ENCODE results near the gene HUS1B.

Gene HUS1B

GRCh38 chr6:678520-678919, 21.6 kb upstream of the HUS1B start:
- TF ChIP-seq RARB (CRISPR knock-in tag; IDR thresholded peaks at IDR 0.05) = no peak
- no peak for TF ChIP-seq TCF4 (CRISPR knock-in tag; IDR thresholded peaks at IDR 0.05; ENCODE audit: borderline replicate concordance)
- TF ChIP-seq ZFP30 (CRISPR knock-in tag; IDR thresholded peaks at IDR 0.05) = no peak
- no peak for TF ChIP-seq CSDC2 (CRISPR knock-in tag; IDR thresholded peaks at IDR 0.05)
- no peak for TF ChIP-seq PATZ1 (CRISPR knock-in tag; IDR thresholded peaks at IDR 0.05; ENCODE audit: borderline replicate concordance)
- TF ChIP-seq POU6F1 (CRISPR knock-in tag; IDR thresholded peaks at IDR 0.05; ENCODE audit: borderline replicate concordance, low read depth) = no peak
- TF ChIP-seq CSRNP3 (CRISPR knock-in tag; IDR thresholded peaks at IDR 0.05) = no peak
- no peak for TF ChIP-seq PPARA (CRISPR knock-in tag; IDR thresholded peaks at IDR 0.05; ENCODE audit: borderline replicate concordance)
- TF ChIP-seq OSR1 (CRISPR knock-in tag; IDR thresholded peaks at IDR 0.05) = no peak
- no peak for TF ChIP-seq TSHZ2 (CRISPR knock-in tag; IDR thresholded peaks at IDR 0.05)
- no peak for TF ChIP-seq ESRRG (CRISPR knock-in tag; IDR thresholded peaks at IDR 0.05)
- no peak for TF ChIP-seq ARNTL (CRISPR knock-in tag; IDR thresholded peaks at IDR 0.05; ENCODE audit: borderline replicate concordance, low read depth)
- no peak for TF ChIP-seq ZNF565 (CRISPR knock-in tag; conservative IDR thresholded peaks at IDR 0.05; ENCODE audit: low read depth)
- TF ChIP-seq BACH2 (CRISPR knock-in tag; IDR thresholded peaks at IDR 0.05; ENCODE audit: borderline replicate concordance) = no peak
- no peak for TF ChIP-seq GLIS3 (CRISPR knock-in tag; IDR thresholded peaks at IDR 0.05)
- TF ChIP-seq ZNF70 (CRISPR knock-in tag; IDR thresholded peaks at IDR 0.05) = no peak
- TF ChIP-seq ISL1 (CRISPR knock-in tag; IDR thresholded peaks at IDR 0.05) = no peak
- TF ChIP-seq ZC3H10 (CRISPR knock-in tag; IDR thresholded peaks at IDR 0.05) = no peak
- no peak for TF ChIP-seq ZNF8 (CRISPR knock-in tag; IDR thresholded peaks at IDR 0.05)

GRCh38 chr6:677919-678318, 21.0 kb upstream of the HUS1B start:
- TF ChIP-seq ZNF70 (CRISPR knock-in tag; IDR thresholded peaks at IDR 0.05) (no peak), TOX (CRISPR knock-in tag; IDR thresholded peaks at IDR 0.05; ENCODE audit: borderline replicate concordance) (no peak), ARNTL (CRISPR knock-in tag; IDR thresholded peaks at IDR 0.05; ENCODE audit: borderline replicate concordance, low read depth) (no peak), ZFP30 (CRISPR knock-in tag; IDR thresholded peaks at IDR 0.05) (no peak), PPARA (CRISPR knock-in tag; IDR thresholded peaks at IDR 0.05; ENCODE audit: borderline replicate concordance) (no peak), ISL1 (CRISPR knock-in tag; IDR thresholded peaks at IDR 0.05) (no peak), CSRNP3 (CRISPR knock-in tag; IDR thresholded peaks at IDR 0.05) (no peak), RARB (CRISPR knock-in tag; IDR thresholded peaks at IDR 0.05) (no peak), ZC3H10 (CRISPR knock-in tag; IDR thresholded peaks at IDR 0.05) (no peak), OSR1 (CRISPR knock-in tag; IDR thresholded peaks at IDR 0.05) (no peak), PATZ1 (CRISPR knock-in tag; IDR thresholded peaks at IDR 0.05; ENCODE audit: borderline replicate concordance) (no peak), CREB5 (CRISPR knock-in tag; IDR thresholded peaks at IDR 0.05; ENCODE audit: low read depth) (no peak), POU6F1 (CRISPR knock-in tag; IDR thresholded peaks at IDR 0.05; ENCODE audit: borderline replicate concordance, low read depth) (no peak), CSDC2 (CRISPR knock-in tag; IDR thresholded peaks at IDR 0.05) (no peak), ZFP3 (CRISPR knock-in tag; IDR thresholded peaks at IDR 0.05) (no peak), BACH2 (CRISPR knock-in tag; IDR thresholded peaks at IDR 0.05; ENCODE audit: borderline replicate concordance) (no peak), GLIS3 (CRISPR knock-in tag; IDR thresholded peaks at IDR 0.05) (no peak), ZNF8 (CRISPR knock-in tag; IDR thresholded peaks at IDR 0.05) (no peak), ZNF565 (CRISPR knock-in tag; conservative IDR thresholded peaks at IDR 0.05; ENCODE audit: low read depth) (no peak), ESRRG (CRISPR knock-in tag; IDR thresholded peaks at IDR 0.05) (no peak)
- no peak for ATAC-seq

More at GRCh38 chr6:678520-678919, 21.6 kb upstream of the HUS1B start:
- no peak for ATAC-seq

All from SK-N-SH treated with all-trans-retinoic acid at 6 μM for 48 hours (cell line).